Fibroblast of the conjunctiva (primary cell): ENCODE results near the gene NFATC1.

Experiments
- DNase-seq: peaks from one replicate; pipeline ENCODE4 v3.0.0-alpha.2; 2010; ENCODE audit warnings: low read depth

Gene NFATC1

DNA sequence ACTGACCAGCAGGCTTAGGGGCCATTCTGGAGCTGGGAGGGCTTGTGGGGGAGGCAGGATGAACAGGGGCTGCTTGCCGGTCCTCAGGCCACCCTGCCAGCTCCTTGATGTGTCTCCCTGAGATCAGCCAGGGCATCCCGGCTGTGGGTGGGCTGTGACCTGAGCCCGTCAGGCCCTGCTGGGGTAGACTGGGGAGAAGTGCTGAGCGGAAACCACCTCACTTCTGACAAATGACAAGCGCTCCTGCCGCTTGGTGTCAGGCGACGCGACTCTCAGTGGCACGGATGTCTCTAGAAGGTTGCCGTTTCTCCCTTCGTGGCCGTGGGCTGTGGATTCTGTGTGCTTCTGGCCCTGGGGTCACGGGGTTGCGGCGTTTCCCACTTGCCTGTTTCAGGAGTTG, 45.7 kb downstream of the NFATC1 start:
- DNase-seq = no peak

DNA sequence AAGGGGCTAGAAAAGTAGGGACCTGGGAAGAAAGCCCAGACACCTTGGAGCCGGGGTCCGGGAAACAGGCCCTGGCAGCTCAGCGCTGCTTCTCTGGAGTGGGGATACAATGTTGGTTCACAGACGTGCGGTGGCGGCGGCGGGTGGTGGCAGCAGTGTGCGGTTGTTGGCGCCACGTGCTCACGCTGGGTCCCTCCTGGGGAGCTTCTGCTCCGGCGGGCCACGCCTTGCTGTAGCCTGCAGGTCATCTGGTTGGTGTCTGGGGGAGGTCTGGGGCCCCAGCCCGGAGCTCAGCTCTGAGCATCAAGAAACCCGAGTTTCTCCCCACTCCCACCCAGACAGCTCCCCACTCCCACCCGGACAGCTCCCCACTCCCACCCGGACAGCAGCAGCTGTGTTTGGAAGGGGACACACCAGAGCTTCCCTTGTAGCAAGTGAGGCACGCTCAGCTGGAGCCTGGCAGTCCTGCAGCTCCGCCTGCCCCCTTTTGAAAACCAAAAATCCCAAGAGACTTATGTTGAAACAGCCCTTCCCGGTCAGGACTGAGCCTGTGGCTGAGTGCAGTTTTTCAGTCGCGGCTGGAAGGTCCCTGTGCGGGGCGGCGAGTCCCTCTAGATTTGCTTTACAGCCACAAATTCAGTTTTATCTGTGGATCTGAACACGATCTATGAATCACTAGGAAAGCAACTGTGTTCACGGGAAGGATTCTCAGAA, 46.9 kb downstream of the NFATC1 start:
- no peak for DNase-seq

DNA sequence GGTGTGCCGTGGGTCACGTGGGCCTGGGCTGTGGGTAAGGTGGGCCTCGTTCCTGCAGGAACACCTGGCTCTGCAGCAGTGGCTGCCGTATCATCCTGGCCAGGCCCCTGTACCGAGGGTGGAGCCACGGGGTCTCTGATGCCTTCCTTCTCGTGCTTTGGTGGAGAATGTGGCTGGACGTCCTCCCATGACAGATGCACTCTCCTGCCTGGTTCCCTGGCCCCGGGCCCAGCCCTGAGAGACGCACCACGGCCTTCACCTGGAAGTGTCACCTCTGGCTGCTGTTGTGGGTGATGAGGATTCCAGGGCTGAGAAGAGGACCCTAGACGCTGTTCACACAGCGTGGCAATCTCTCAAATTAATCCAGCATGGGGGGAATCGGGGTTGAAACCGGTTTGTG, 49.5 kb downstream of the NFATC1 start:
- DNase-seq = no peak

DNA sequence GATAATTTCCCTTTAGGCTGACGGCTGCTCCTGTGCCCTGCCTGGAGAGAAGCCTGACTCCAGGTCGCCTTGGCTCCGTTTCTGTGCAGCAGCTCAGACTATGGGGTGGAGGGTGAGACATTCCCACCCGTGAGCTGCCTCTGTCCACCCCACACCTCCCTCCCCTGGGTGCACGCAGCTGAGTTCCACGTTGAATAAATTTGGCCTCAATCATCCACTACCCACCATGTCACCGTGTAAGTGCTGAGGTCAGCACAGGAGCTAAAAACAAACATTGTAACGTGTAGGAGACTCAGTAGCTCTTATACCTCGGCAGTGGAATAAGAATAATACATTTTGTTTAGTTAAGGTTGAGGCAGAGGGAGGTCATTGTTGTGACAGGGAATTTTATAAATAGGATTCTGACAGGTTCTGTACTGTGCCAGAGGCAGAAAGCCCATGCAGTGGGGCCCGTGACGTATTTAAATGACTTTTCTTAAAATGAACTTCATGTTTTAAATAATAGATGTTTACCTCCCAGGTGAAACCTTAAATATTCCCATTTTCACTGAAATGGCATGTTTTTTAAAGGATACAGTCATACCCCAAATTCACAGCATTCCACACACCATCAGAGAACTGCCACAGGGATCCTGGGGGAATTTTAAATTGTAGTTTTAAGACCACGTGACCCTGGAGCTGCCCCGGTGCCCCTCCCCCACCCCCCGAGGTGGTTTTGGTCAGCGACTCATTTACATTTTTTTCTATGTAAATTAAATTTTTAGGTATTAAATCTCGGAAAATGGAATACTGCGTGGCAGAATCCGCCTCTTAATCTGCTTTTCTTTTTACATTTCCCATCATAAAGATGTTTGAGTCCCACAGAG, 50.2 kb downstream of the NFATC1 start:
- DNase-seq = no peak

DNA sequence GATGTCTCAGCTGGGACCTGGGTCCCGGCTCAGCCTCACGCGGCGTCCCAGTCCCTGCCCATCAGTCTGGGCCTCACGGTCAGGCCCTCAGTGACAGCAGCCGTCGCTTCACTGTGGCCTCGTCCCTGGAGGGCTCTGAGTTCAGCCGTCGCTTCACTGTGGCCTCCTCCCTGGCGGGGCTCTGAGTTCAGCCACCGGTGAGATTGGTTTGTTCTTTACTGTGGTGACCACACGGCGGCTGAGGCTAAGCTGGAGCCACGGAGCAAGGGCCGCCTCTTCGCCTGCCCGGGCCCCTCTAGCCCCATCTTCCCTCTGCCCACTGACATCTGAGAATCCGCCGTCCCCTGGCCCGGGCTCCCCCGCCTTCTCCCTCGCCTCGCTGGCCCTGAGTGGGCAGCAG, 51.2 kb downstream of the NFATC1 start:
- DNase-seq = no peak

DNA sequence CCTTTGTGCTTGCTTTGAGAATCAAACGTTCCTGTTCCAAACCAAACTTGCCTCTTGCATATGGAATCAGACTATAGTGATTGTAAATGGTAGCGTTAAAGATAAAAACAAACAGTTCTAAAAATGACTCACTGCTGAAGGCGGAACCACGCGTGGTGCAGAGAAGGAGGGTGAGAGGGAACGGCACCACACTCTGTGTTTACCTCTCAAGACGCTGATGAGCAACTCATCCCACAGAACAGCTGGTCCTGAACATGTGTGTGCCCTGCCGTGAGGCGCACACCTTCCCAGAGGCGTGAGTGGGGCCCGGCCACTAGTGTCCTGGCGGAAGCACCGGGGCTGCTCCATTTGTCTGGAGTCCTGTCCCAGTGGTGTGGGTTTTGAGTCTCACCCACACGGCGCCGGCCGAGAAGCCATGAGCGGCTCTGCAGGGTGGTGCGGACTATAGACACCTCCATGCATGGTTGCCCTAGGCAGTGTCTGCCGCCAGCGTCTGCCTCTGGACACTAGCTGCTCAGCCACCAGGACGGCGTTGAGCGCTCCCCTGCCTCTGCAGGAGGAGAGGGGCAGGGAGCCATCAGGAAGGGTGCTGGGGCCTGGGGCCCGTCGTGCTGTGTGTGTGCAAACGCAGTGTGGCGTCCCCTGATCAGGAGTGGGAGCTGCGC, 52.1 kb downstream of the NFATC1 start:
- no peak for DNase-seq

DNA sequence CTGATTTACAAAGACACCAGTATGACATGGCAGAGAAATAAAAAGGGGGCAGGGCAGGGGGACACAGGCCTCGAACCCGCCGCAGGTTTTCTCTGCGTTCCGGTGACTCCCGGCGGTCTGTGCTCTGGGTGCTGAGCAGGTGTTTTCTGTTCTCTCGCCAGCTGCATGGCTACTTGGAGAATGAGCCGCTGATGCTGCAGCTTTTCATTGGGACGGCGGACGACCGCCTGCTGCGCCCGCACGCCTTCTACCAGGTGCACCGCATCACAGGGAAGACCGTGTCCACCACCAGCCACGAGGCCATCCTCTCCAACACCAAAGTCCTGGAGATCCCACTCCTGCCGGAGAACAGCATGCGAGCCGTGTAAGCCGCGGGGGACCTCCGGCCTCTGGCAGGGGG, 52.9 kb downstream of the NFATC1 start:
- DNase-seq = no peak

DNA sequence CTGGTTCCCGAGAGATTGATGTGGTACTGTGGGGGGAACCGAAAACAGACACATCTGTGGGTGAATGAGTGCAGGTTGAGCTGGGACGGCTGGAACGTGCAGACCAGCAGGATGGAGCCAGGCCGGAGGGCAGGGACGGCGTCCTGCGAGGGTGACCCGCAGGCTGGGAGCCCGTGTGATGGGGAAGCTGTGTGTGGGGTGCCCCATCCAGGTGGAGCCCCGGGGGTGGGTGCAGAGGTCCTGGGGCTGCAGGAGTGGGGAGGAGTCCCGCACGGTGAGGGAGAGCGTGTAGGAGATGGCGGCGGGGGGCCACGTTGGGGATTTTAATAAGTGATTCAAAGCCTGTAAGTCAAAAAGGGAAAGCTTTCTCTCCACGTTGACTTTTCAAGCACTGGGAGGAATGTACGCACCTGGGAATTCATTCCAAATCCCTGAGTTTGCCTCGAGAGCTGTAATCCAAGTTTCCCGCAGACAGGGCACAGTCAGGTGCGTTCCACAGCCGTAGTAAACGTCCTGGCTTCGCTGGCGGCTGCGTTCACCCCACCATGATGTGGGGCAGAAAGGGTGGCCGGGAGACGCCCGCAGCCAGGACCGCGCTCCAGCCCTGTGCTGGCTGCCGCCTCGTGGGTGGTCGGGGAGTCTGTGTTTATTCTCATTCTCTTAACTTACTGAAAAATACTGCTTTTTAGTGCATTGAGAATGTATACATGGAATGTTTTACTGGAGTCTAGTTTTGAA, 54.0 kb downstream of the NFATC1 start:
- no peak for DNase-seq

DNA sequence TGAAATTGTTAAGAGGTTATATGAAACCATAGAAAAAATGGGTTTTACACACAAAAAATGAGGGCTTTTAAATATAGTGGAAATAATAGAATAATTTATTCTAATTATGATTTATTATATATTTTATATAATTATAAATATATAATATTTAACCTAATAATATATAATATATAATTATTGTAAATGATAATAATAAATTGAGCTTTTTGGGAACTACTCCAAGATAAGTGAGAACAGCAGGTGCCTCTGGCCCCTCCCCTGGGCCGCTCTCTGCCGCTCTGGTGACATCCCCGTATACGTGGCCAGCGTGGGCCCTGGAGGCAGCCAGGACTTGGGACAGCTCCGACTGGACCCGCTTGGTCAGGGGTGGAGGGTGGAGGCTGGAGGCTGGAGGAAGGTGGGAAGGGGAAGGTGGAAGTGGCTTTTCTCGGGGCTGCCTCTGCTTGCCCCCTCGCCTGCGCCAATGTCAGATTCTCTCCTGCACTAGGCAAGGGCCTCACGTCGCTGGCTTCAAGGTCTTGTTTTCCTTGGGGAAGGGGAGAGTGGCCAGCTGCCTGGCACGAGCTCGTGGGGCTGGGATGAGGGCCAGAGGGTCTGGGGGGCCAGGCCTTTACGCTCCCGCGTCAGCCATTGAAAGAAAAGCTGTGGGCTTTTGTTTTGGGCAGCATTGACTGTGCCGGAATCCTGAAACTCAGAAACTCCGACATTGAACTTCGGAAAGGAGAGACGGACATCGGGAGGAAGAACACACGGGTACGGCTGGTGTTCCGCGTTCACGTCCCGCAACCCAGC, 54.8 kb downstream of the NFATC1 start:
- no peak for DNase-seq

DNA sequence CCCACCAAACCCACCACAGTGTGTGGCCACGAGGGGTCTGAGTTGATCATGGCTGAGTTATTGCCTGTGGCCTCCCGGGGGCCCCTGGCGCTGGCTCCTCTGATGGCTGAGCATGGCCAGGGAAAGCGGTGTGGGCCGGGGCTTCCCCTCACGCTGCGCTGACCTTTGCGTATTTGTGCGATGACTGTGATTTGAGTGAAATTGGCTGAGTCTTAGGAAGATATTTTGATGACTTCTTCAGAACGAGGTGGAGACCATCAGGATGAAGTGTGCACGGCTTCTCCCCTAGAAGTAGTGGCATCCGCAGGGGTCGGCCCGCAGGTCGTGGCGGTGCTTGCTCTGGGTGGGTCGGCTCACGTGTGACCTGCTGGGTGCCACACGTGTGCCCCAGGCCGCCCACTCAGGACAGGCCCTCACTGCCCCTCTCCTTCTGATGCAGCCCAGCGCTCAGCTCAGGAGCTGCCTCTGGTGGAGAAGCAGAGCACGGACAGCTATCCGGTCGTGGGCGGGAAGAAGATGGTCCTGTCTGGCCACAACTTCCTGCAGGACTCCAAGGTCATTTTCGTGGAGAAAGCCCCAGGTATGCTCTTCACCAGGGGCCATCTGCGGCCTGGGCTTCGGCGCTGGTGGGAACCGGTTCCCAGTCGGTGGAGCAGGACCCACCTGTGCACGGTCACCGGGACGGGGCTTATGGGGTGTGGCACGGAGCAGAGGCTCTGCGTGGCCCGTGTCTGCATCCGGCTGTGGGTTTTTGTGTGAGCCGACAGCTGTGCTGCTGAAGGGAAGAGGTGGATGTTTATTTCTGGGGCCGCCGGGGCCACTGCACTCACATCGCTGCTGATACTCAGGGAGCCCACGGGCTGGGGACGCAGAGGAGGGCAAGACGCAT, 55.8 kb downstream of the NFATC1 start:
- no peak for DNase-seq

DNA sequence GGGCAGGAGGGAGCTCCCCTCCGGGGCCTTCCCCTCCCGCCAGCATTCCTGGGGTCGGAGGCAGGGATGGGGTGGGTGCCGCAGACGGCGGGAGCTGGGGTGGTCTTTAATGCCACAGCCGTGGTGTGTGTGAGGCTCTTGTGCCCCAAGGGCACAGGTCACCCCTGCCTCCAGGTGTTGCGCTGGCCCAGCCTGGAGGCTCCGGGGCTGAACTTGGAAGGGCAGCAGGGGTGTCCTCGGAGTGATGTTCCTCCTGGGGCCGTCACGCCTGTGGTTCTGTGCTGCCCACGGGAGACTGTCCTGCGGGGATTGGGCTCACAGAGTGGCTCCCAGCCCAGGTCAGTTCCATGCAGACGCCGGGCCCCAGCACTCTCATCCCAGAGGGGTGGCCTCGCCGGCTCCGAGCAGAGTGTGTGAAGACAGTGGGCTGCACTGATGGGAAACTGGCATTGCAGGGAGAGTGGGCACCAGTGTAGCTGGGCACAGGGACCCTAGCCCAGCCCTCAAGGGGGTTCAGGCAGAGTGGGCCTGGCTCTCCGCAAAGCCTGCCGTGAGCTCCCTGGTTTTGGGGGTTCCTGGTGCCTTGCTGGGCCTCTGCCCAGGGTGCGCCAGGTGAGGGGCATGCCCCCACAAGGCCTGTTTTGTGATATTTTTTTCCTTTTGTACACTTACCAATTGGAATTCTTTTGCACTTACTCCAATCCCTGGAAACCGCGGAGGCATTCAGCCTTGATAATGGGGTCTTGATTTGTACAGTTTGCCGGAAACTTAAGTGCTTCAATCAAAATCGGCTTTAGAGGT, 56.7 kb downstream of the NFATC1 start:
- no peak for DNase-seq

DNA sequence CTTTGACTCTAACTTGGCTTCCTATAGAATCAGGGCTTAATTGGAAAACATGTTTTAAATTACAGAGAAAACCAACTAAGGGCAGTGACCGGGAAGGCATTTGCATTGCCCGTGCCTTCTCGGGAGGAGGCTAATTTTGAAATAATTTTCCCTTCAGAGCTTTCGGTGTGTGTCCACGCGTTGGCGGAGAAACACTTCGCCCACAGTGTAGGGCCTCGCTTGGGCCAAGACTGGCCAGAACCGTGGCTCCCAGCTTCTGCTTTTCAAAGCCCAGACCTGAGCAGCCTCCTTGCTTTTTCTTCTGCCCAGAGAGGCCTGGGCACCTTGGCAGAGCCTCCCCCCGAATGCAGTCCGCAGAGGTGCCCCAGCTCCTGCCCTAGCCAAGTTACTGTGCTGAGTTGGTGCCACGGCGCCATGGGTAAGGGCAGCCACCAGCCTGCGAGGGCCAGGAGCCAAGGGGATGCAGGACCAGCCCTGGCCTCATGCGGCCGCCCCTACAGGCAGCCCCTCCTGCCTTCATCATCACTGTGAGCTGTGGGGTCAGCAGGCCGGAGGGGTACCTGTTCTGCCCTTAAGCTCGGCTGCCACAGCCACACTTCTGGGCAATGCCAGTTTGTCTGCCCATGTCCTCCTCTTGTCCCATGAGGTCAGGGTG, 57.4 kb downstream of the NFATC1 start:
- DNase-seq = no peak

DNA sequence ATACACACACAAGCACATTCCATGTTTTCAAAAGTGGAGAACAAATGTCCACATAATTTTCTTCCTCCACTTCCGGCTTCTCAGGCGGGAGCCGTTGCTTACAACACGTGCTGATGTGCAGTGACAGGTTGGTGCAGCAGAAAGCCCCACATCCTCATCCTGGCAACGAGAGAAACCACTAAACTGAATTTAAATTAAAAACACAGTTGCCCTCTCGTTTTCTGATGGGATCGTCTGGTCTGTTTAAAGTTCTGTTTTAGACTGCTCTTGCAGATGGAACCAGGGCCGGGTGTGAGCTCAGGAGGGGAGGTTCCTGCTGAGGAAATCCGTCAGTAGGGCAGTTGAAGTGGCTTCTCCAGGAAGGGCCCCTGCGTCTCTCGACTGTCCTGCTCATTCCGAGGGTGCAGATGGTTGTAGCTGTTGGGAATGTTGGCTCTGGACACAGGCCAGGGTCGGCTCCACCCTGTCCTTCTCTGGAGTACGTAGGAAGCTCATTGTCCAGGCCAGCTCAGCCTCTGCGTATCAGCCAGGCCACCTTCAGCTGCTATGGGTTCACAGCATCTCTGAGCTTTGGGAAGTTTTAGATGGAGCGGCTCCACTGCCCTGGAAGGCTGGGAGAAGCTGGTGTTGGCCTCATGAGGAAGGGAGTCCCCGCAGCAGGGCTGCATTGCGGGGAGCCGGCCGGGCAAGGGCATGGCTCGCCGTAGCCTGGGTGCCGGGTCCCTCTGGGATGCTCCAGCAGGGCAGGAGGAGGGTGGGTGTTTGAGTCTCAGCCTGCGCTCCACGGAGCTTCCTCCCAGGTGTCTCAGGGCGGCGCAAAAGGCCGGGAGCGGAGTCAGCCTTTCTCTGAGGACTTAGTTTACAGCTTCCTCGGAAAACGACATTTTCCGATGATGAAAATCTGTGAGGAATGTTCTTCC, 58.3 kb downstream of the NFATC1 start:
- DNase-seq = no peak

DNA sequence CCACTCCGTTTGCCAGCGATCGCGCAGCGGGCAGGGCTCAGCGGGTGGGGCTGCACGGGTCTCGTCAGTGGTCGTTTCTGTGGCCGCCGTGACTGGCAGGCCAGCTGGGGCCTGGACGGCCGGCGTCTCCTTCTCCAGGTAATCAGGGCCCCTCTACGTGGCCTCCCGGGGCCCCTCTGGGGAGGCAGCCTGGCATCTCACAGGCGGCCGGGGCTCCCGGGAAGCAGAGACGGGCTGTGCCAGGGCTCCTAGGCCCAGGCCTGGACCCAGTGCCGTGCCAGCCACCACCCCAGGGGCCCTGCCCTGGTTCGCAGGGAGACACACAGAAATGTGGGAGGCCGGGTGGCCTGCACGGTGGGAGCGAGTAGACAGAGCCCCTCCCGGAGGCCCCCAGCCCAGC, 59.5 kb downstream of the NFATC1 start:
- DNase-seq = no peak

DNA sequence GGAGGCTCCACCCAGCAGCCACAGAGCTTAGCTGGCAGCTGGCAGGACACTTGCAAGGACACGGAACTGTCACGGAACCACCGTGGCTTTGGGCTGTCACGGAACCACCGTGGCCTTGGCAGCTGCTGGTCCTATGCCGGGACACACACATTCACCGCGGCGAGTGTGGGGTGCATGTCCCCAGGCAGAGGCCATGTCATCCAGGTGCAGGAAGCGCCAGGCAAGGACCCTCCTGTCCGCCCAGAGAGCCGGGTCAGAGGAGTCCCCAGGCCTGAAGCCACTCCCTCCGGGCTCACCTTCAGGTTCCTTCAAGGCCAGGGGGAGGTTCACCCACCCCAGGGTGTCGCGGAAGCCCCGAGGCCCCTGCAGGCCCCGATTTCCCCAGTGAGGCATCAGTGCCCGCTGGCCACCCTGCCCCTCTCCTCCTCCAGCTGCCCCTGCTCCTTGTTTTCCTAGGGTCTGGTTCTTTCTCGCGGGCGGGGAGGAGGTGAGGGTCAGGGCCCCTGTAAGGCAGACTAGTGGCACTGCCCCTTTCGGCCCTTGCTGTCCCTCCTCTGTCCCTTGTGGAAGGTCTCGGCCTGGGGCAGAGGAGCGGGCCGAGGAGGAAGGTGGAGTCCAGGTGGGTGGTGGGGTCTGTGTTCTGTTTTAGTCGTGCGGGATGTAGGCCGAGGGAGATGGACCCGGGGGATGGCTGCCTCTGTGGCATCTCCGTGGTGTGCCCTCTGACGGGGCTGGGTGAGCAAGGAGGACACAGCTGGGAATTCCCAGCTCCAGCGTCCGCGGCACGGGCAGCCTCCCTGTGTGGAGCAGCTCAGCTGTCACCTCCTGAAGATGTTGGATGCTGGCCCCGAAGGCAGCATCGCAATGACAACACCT, 60.6 kb downstream of the NFATC1 start:
- no peak for DNase-seq

DNA sequence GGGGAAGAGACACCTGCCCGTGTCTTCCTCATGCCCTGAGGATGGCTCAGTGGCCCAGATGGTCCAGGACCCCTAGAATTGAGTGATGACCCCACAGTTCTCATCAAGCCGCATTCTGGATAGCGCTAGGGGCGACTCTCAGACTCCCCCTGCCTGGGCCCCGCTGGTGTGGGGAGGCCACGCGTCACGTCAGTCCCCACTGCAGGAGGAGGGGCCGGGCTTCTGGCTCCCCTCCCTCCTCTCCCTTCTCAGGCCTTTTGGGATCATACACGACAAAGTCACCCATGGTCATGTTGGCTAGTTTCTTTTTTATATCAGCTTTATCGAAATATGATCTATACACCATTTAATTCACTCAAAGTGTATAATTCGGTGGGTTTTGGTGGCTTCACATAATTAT, 61.5 kb downstream of the NFATC1 start:
- DNase-seq = no peak

DNA sequence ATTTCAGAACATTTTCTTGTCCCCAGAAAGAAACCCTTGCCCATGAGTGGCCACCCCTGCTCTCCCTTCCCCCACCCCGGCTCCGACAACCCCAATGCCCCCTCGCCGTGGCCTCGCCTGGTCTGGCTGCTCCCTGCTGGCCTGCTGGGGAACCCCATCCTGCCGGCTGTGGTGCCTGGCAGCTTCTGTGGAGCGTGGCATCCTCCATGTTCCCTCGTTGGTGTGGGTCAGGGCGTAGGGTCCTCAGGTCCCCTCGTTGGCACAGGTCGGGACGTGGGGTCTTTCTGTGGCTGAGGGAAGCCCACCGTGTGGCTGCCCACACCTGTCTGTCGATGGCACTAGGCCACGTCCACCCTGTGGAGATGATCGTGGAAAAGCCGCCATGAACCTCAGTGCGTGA, 61.9 kb downstream of the NFATC1 start:
- DNase-seq = no peak
